Activated CD8-positive, alpha-beta memory T cell treated with anti-CD3 and anti-CD28 coated beads, Interleukin-2, amount 50 U/mL, for 4 hours (primary cell): ENCODE data around the gene PHTF1.
"Not testable (repeated sequence)": the region's sequence is repeated elsewhere in the genome, so short reads cannot be mapped to it uniquely, and the experiment has no call there.

Source experiments
- DNase-seq: peaks from one replicate; pipeline ENCODE4 v3.0.0-alpha.2; 2020

Gene PHTF1

GRCh38 chr1:113770031-113770430 lies 10.7 kb upstream of the PHTF1 start:
- DNase-seq: no peak

GRCh38 chr1:113769601-113769970 lies 10.3 kb upstream of the PHTF1 start:
- DNase-seq: no peak

GRCh38 chr1:113768916-113769600 lies 9.8 kb upstream of the PHTF1 start:
- no peak for DNase-seq

- no peak for DNase-seq
Observed at GRCh38 chr1:113765306-113766230, 6.3 kb upstream of the PHTF1 start.

GRCh38 chr1:113763661-113764060 lies 4.4 kb upstream of the PHTF1 start:
- no peak for DNase-seq

- DNase-seq: no peak
Observed at GRCh38 chr1:113761937-113762336, 2.7 kb upstream of the PHTF1 start.

GRCh38 chr1:113760102-113761080 lies 1.1 kb upstream of the PHTF1 start:
- no peak for DNase-seq

- DNase-seq: peak; percentile 56
Observed at GRCh38 chr1:113758631-113759332, 504 bp downstream of the PHTF1 start.

- DNase-seq: no peak
Observed at GRCh38 chr1:113756461-113756860, 2.8 kb downstream of the PHTF1 start.

GRCh38 chr1:113753333-113753732 lies 6.0 kb downstream of the PHTF1 start:
- not testable (repeated sequence) for DNase-seq

GRCh38 chr1:113751516-113751915 lies 7.8 kb downstream of the PHTF1 start:
- no peak for DNase-seq

GRCh38 chr1:113751114-113751513 lies 8.2 kb downstream of the PHTF1 start:
- DNase-seq: no peak

GRCh38 chr1:113749402-113749801 lies 9.9 kb downstream of the PHTF1 start:
- no peak for DNase-seq

- no peak for DNase-seq
Observed at GRCh38 chr1:113747376-113747775, 11.9 kb downstream of the PHTF1 start.

- no peak for DNase-seq
Observed at GRCh38 chr1:113745425-113745824, 13.9 kb downstream of the PHTF1 start.

GRCh38 chr1:113744114-113744513 lies 15.2 kb downstream of the PHTF1 start:
- DNase-seq: no peak

- DNase-seq: no peak
Observed at GRCh38 chr1:113742515-113742914, 16.8 kb downstream of the PHTF1 start.

GRCh38 chr1:113734357-113735055 lies 24.8 kb downstream of the PHTF1 start:
- no peak for DNase-seq

- DNase-seq: no peak
Observed at GRCh38 chr1:113732802-113733201, 26.5 kb downstream of the PHTF1 start.

GRCh38 chr1:113721010-113721409 lies 38.3 kb downstream of the PHTF1 start:
- DNase-seq: no peak

- not testable (repeated sequence) for DNase-seq
Observed at GRCh38 chr1:113718621-113719020, 40.7 kb downstream of the PHTF1 start.

GRCh38 chr1:113717506-113717905 lies 41.8 kb downstream of the PHTF1 start:
- DNase-seq: not testable (repeated sequence)
